LNCaP clone FGC (cell line): ENCODE results near the gene ATAD5.

Experiments
- DNase-seq: peaks from one replicate; pipeline ENCODE4 v3.0.0-alpha.2; 2011; ENCODE audit warnings: low read depth
- H3K4me3 ChIP-seq: 2 replicates; pipeline ENCODE4 v1.5.1; 2011; ENCODE audit warnings: mild to moderate bottlenecking, low read depth, low read length, control low read depth
- CTCF ChIP-seq: IDR thresholded peaks from 2 replicates; pipeline ENCODE4 v1.5.1; 2012; ENCODE audit warnings: mild to moderate bottlenecking; ENCODE audit not compliant: control insufficient read depth, insufficient read depth; ENCODE audit errors: extremely low read depth

ATAD5 gene

GRCh38 chr17:30913955-30914354 is 82.2 kb downstream of the ATAD5 start:
- TF ChIP-seq CTCF: no peak
- H3K4me3 ChIP-seq: no peak overlapping the region
- no peak for DNase-seq

GRCh38 chr17:30915833-30916611 is 84.3 kb downstream of the ATAD5 start:
- TF ChIP-seq CTCF: no peak
- H3K4me3 ChIP-seq: no peak overlapping the region
- no peak for DNase-seq

DNA sequence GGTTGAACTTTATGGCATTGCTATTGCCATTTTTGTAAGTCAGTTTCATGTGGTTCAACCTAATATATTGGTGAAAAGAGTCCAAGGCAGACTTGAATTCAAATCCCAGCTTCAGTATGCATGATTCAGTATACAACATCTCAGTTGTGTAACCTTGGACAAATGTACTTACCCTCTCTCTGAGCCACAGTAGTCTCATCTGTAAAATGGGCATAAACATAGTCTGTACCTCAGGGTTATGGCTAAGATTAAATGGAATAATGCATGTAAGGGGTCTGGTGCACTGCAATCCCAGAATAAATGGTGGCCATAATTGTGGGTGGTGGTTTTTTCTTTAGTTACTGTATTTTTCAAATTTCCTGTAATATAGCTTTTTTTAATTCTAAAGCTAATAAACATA is 85.3 kb downstream of the ATAD5 start:
- no peak overlapping the region for H3K4me3 ChIP-seq
- TF ChIP-seq CTCF: no peak
- DNase-seq: no peak

GRCh38 chr17:30920282-30920681 is 88.5 kb downstream of the ATAD5 start:
- no peak for DNase-seq
- TF ChIP-seq CTCF: no peak
- H3K4me3 ChIP-seq: no peak overlapping the region

GRCh38 chr17:30920683-30921543 is 89.1 kb downstream of the ATAD5 start:
- no peak for DNase-seq
- no peak for TF ChIP-seq CTCF
- H3K4me3 ChIP-seq: peak overlapping the region; percentile 46

- H3K4me3 ChIP-seq: peak within 1 kb of the TSS; percentile 46
- DNase-seq: no peak
These were observed 89.9 kb downstream of the ATAD5 start, which contains the start of gene ADAP2 for GRCh38 chr17:30921544-30922196. ADAP2 (plus strand) TSS chr17:30921945; CDS start chr17:30922015, 70 bp downstream.

More at GRCh38 chr17:30921544-30922196, 89.9 kb downstream of the ATAD5 start, which contains the start of gene ADAP2:
- TF ChIP-seq CTCF: 0 out of 2 replicates have a peak, but pooled peaks have one; percentile 4
